Testis (tissue), 3 donors: ENCODE measurements around the gene NDOR1. TPM values are rescaled to one million over a fixed set of nuclear protein-coding genes. Genes with fewer than 3 reads are reported as not detected.

ENCODE experiments used
- DNase-seq: peaks from one replicate; pipeline ENCODE4 v3.0.0-alpha.2; 2019
- H3K27ac ChIP-seq, 2 donors: fragments of 200-600 bp; sonication (generic); one replicate each; pipeline ENCODE4 v1.5.1; 2019
- H3K27me3 ChIP-seq: fragments of 200-600 bp; sonication (generic); one replicate; pipeline ENCODE4 v1.5.1; 2019
- H3K36me3 ChIP-seq: fragments of 200-600 bp; sonication (generic); one replicate; pipeline ENCODE4 v1.5.1; 2017; ENCODE audit warnings: low read depth; ENCODE audit errors: missing control alignments
- H3K4me1 ChIP-seq: fragments of 200-600 bp; sonication (generic); one replicate; pipeline ENCODE4 v1.5.1; 2019
- H3K4me3 ChIP-seq, 2 donors: fragments of 200-600 bp; sonication (generic); one replicate each; pipeline ENCODE4 v1.5.1; 2017 to 2019
- H3K9me3 ChIP-seq: fragments of 200-600 bp; sonication (generic); one replicate; pipeline ENCODE4 v1.5.1; 2017
- CTCF ChIP-seq, 3 experiments: fragments of 450-650 bp in 2 of 3; fragments of 200-600 bp in 1 of 3; sonication (generic) in 1 of 3; IDR thresholded peaks; one replicate each; pipeline ENCODE4 v1.5.1; 2016 to 2019; ENCODE audit warnings: antibody characterized with exemption in 3 of 3, mild to moderate bottlenecking in 2 of 3, moderate library complexity in 1 of 3
- POLR2A ChIP-seq: fragments of 450-650 bp; IDR thresholded peaks from one replicate; pipeline ENCODE4 v1.6.1; 2017; ENCODE audit warnings: antibody characterized with exemption, mild to moderate bottlenecking, moderate library complexity
- WGBS, 2 donors: methylation state at CpG; one replicate each; pipeline ENCODE4 v1.1.5; 2018; 5-methylcytosine and 5-hydroxymethylcytosine counted together
- intact Hi-C: fragments of 100-400 bp; cut with DNase I; formaldehyde crosslinking; loops from one replicate; pipeline ENCODE4 v1.15.1; 2023; ENCODE audit warnings: low total_unique reads
- polyA plus RNA-seq: library from polyadenylated mRNA; stranded (reverse); fragments of 350-450 nt; fragmentation: Illumina TruSeq; extraction: RNeasy Lipid Tissue Mini Kit (QIAGEN cat#74804); gene quantifications from one replicate; pipeline ENCODE4 v1.2.3, GENCODE V29; 2014; ENCODE audit warnings: low read depth, low replicate concordance; ENCODE audit not compliant: insufficient read depth
- total RNA-seq, 2 donors: library from RNA; depleted of rRNA; stranded (reverse); fragments of >200 nt; gene quantifications; one replicate each; pipeline ENCODE4 v1.2.3, GENCODE V29; 2016

Gene NDOR1
- total and polyA plus RNA-seq, 3 donors from 2014 or later: 21.9 to 29.1 (median 27.5) TPM

- no peaks in the 10 kb centered on the region for H3K27me3 ChIP-seq
- intact Hi-C loops: no loop called here
- no peak overlapping the region for H3K27ac ChIP-seq
- H3K9me3 ChIP-seq: no peaks in the 10 kb centered on the region
- TF ChIP-seq CTCF (IDR thresholded peaks at IDR 0.05): no peak
- no peak for TF ChIP-seq POLR2A
- WGBS, 2 donors: 67 to 72% methylated on average over 7 of the region's 7 CpGs
- no peaks in the 10 kb centered on the region for H3K36me3 ChIP-seq
- peaks cover 27% of the 10 kb centered on the region for H3K4me1 ChIP-seq
- H3K4me3 ChIP-seq: no peak overlapping the region
- no peak for DNase-seq
These were observed 1.1 kb downstream of the NDOR1 start for GRCh38 chr9:137206602-137207001.

GRCh38 chr9:137211532-137211931 lies 6.0 kb downstream of the NDOR1 start:
- 80 to 82% methylated on average over 13 of the region's 13 CpGs for WGBS, 2 donors
- Histone ChIP-seq H3K4me3 (no peak overlapping the region), H3K4me1 (peaks cover 11% of the 10 kb centered on the region), H3K27me3 (no peaks in the 10 kb centered on the region), H3K36me3 (no peaks in the 10 kb centered on the region), H3K27ac (no peak overlapping the region), H3K9me3 (no peaks in the 10 kb centered on the region)
- no peak for DNase-seq
- no peak for TF ChIP-seq CTCF (IDR thresholded peaks at IDR 0.05)
- no peak for TF ChIP-seq POLR2A
- intact Hi-C loops: no loop called here

GRCh38 chr9:137212520-137212919 lies 7.0 kb downstream of the NDOR1 start:
- intact Hi-C loops: no loop called here
- Histone ChIP-seq H3K36me3 (no peaks in the 10 kb centered on the region), H3K9me3 (no peaks in the 10 kb centered on the region), H3K27me3 (no peaks in the 10 kb centered on the region), H3K4me3 (no peak overlapping the region), H3K4me1 (peaks cover 9% of the 10 kb centered on the region), H3K27ac (no peak overlapping the region)
- no peak for TF ChIP-seq POLR2A
- TF ChIP-seq CTCF (IDR thresholded peaks at IDR 0.05): no peak
- WGBS, 2 donors: 80 to 88% methylated on average over 2 to 21 of the region's 21 CpGs
- no peak for DNase-seq

- Histone ChIP-seq H3K4me3 (no peak overlapping the region), H3K9me3 (no peaks in the 10 kb centered on the region), H3K4me1 (peaks cover 9% of the 10 kb centered on the region), H3K27ac (no peak overlapping the region), H3K36me3 (no peaks in the 10 kb centered on the region), H3K27me3 (no peaks in the 10 kb centered on the region)
- no peak for TF ChIP-seq CTCF (IDR thresholded peaks at IDR 0.05)
- no peak for TF ChIP-seq POLR2A
- intact Hi-C loops: no loop called here
- WGBS, 2 donors: 90 to 94% methylated on average over 21 to 32 of the region's 49 CpGs
- DNase-seq: no peak
These were observed 7.9 kb downstream of the NDOR1 start for GRCh38 chr9:137213160-137214060.

- Histone ChIP-seq H3K4me3 (no peak overlapping the region), H3K27me3 (no peaks in the 10 kb centered on the region), H3K9me3 (no peaks in the 10 kb centered on the region), H3K27ac (no peak overlapping the region), H3K4me1 (peaks cover 14% of the 10 kb centered on the region), H3K36me3 (no peaks in the 10 kb centered on the region)
- TF ChIP-seq CTCF (IDR thresholded peaks at IDR 0.05) (no peak), POLR2A (no peak)
- DNase-seq: no peak
- intact Hi-C loops: no loop called here
- WGBS, 2 donors: 76 to 86% methylated on average over 10 to 19 of the region's 19 CpGs
These were observed 9.1 kb downstream of the NDOR1 start for GRCh38 chr9:137214620-137215019.
